Measurements from ENCODE around the gene NUBPL. TPM values are rescaled to one million over a fixed set of nuclear protein-coding genes. Genes with fewer than 3 reads are reported as not detected.
"Not testable (repeated sequence)": the region's sequence is repeated elsewhere in the genome, so short reads cannot be mapped to it uniquely, and the experiment has no call there.

NUBPL gene
- total RNA-seq, 2 donors from 2014 or later: 9.2 to 30.0 TPM

DNA sequence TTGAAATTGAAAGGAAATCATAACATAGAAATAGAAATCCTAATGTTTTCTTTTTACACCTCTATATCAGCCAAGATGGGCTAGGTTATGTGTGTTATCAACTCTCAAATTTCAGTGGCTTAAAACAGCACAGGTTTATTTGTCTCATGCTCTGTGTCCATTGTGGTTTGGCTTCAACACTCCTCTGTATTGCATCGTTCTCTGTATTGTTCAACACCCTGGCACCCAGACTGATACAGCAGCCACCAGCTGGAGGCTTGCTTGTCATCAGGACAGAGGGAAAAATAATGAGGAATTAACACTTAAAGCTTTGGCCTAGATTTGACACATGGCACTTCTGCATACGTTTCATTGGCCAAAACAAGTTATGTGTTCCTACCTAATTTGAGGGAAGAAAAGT, 281.7 kb downstream of the NUBPL start:
- Histone ChIP-seq H3K27me3 (replicated peaks; ENCODE audit: insufficient read depth) (no peaks in the 10 kb centered on the region), H3K27ac (no peak overlapping the region), H3K36me3 (no peaks in the 10 kb centered on the region), H3K4me1 (ENCODE audit: control insufficient read depth in 1 of 2, low read depth in 2 of 2) (no peaks in the 10 kb centered on the region), H3K9me3 (no peaks in the 10 kb centered on the region), H3K4me3 (no peak overlapping the region)
- ATAC-seq (ENCODE audit: insufficient number of reproducible peaks, low FRiP score, low read depth): no peak
- no peak for TF ChIP-seq CTCF (IDR thresholded peaks at IDR 0.05)
- DNase-seq (ENCODE audit: low spot score): no peak

DNA sequence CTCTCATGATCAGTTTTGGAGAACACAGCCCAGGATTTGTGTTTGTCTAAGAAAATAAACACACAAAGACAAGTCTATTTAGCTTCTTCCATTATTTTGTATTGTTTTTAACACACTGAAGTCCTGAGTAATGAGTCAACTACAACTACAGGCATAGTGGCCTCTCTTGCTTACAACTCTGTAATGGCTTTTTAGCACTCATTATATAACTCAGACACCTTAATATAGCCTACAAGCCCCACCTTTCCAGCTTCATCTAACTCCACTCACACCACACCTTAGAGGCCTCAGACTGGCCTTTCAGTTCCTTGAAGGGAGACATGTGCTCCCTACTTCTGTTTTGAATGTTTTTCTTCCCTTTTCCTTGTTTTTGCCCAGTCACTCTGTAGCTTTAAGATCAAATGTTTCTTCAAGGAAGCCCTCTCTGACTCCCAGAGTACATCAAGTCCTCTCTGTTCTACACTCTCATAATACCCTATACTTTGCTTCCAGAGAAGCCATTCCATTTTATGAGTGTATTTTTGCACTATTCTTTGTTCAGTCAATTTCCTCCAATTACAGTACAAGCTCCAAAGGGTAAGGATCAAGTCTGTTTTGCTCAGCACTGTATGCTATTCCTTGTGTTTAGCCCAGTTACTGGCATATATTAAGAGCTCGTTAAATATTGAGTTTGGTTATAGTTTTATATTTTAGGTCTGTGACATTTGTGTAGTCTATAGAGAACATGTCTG, 282.3 kb downstream of the NUBPL start:
- Histone ChIP-seq H3K4me3 (no peak overlapping the region), H3K27me3 (replicated peaks; ENCODE audit: insufficient read depth) (no peaks in the 10 kb centered on the region)
- ATAC-seq (ENCODE audit: insufficient number of reproducible peaks, low FRiP score, low read depth): no peak

DNA sequence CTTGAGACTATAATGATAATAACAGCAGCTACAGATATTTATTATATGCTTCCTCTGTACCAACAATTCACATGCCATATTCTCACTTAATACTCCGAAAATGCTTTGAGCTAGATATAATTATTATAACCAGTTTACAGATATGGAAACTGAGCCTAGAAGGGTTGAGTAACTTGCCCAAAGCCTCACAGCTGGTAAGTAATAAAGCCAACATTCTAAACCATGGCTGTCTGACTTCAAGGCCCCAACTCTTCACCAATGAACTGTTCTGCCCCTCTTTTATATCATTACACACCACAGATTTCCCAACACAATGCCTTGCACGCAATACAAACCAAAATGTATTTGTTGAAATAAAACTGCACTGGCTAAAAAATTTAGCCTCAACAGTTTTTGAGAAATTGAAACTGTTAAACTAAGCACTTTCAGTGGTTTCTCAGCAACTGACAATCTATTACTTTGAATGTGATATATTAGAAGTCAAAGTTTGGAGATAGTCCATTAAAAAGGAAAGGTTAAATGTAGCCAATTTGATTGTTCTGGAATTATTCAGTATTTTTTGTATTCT, 293.4 kb downstream of the NUBPL start:
- Histone ChIP-seq H3K9me3 (no peaks in the 10 kb centered on the region), H3K4me3 (no peak overlapping the region), H3K27ac (no peak overlapping the region), H3K27me3 (replicated peaks; ENCODE audit: insufficient read depth) (no peaks in the 10 kb centered on the region), H3K4me1 (ENCODE audit: control insufficient read depth in 1 of 2, low read depth in 2 of 2) (no peaks in the 10 kb centered on the region), H3K36me3 (no peaks in the 10 kb centered on the region)
- no peak for DNase-seq (ENCODE audit: low spot score)
- no peak for ATAC-seq (ENCODE audit: insufficient number of reproducible peaks, low FRiP score, low read depth)
- no peak for TF ChIP-seq CTCF (IDR thresholded peaks at IDR 0.05)

More for the DNA sequence above, 282.3 kb downstream of the NUBPL start:
- no peak overlapping the region for H3K27ac ChIP-seq
- no peaks in the 10 kb centered on the region for H3K9me3 ChIP-seq
- no peaks in the 10 kb centered on the region for H3K36me3 ChIP-seq
- H3K4me1 ChIP-seq (ENCODE audit: control insufficient read depth in 1 of 2, low read depth in 2 of 2): no peaks in the 10 kb centered on the region
- no peak for DNase-seq (ENCODE audit: low spot score)
- TF ChIP-seq CTCF (IDR thresholded peaks at IDR 0.05): no peak

- Histone ChIP-seq H3K36me3 (no peaks in the 10 kb centered on the region), H3K4me3 (no peak overlapping the region), H3K27me3 (replicated peaks; ENCODE audit: insufficient read depth) (no peaks in the 10 kb centered on the region), H3K4me1 (ENCODE audit: control insufficient read depth in 1 of 2, low read depth in 2 of 2) (no peaks in the 10 kb centered on the region), H3K9me3 (no peaks in the 10 kb centered on the region), H3K27ac (no peak overlapping the region)
- DNase-seq (ENCODE audit: low spot score): no peak
- no peak for TF ChIP-seq CTCF (IDR thresholded peaks at IDR 0.05)
- ATAC-seq (ENCODE audit: insufficient number of reproducible peaks, low FRiP score, low read depth): no peak
These were observed 294.1 kb downstream of the NUBPL start for GRCh38 chr14:31855262-31855661.

DNA sequence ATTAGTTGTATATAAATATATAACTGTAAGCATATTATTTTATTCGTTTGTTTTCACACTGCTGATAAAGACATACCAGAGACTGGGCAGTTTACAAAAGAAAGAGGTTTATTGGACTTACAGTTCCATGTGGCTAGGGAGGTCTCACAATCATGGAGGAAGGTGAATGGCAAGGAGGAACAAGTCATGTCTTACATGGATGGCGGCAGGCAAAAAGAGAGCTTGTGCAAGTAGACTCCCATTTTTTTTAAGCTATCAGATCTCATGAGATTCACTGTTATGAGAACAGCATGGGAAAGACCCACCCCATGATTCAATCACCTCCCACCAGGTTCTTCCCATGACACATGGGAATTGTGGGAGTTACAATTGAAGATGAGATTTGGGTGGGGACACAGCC, 294.8 kb downstream of the NUBPL start:
- not testable (repeated sequence) for H3K27me3 ChIP-seq (replicated peaks; ENCODE audit: insufficient read depth); H3K27ac ChIP-seq; DNase-seq (ENCODE audit: low spot score); H3K4me3 ChIP-seq; ATAC-seq (ENCODE audit: insufficient number of reproducible peaks, low FRiP score, low read depth); H3K4me1 ChIP-seq (ENCODE audit: control insufficient read depth in 1 of 2, low read depth in 2 of 2); H3K36me3 ChIP-seq; H3K9me3 ChIP-seq

Measured in thoracic aorta (tissue), 2 donors.